GM12878 (cell line): ENCODE measurements around the gene PRR15L. TPM values are rescaled to one million over a fixed set of nuclear protein-coding genes. Genes with fewer than 3 reads are reported as not detected.

ENCODE experiments used
- ATAC-seq: fragments of 200-7000 bp; cut with Tn5 transposase; 3 replicates; pipeline ENCODE4 v1.9.1; 2020; ENCODE audit warnings: mild to moderate bottlenecking, moderate library complexity
- BruUV-seq: library from RNA; stranded (reverse); fragments of 400-500 nt; replicated peaks from 2 replicates; lab custom pipeline; 2021; lab: Mats Ljungman, UMichigan
- CTCF ChIA-PET: fragments of 300-600 bp; sonication (Branson Sonifier 250); formaldehyde crosslinking; extraction: SDS; loops from one replicate; lab custom pipeline; 2021; ENCODE audit warnings: inconsistent platforms; lab: Yijun Ruan, JAX
- POLR2A ChIA-PET: fragments of 350-600 bp; formaldehyde crosslinking; extraction: SDS; loops from one replicate; lab custom pipeline; 2021; ENCODE audit warnings: inconsistent platforms; lab: Charles Lee
- RAD21 ChIA-PET: fragments of 300-600 bp; sonication (Branson Sonifier 250); formaldehyde crosslinking; loops from one replicate; lab custom pipeline; 2023; ENCODE audit warnings: antibody characterized with exemption; ENCODE audit not compliant: unreplicated experiment; lab: Charles Lee
- SMC1A ChIA-PET: fragments of 300-600 bp; sonication (Branson Sonifier 250); formaldehyde crosslinking; loops from one replicate; lab custom pipeline; 2023; ENCODE audit not compliant: unreplicated experiment, uncharacterized antibody; lab: Charles Lee
- DNase-seq: peaks from one replicate; pipeline ENCODE4 v3.0.0-alpha.2; 2011; ENCODE audit warnings: low read depth, low spot score
- FAIRE-seq: peaks from 3 replicates; lab custom pipeline; 2011; peaks lifted over from hg19 to GRCh38; lab: Jason Lieb, UNC
- H2AFZ ChIP-seq: 2 replicates; pipeline ENCODE4 v1.6.0; 2011; ENCODE audit warnings: low read depth, low read length, control low read depth; ENCODE audit not compliant: control insufficient read depth
- H3K27ac ChIP-seq: 2 replicates; pipeline ENCODE4 v1.5.1; 2011; ENCODE audit warnings: control low read depth; ENCODE audit not compliant: control insufficient read depth, insufficient read depth
- H3K27me3 ChIP-seq, 2 experiments: replicated peaks in 1 of 2; 2 replicates each; pipeline versions ENCODE4 v1.6.0 to v1.6.1; 2011; ENCODE audit warnings: low read length in 1 of 2; ENCODE audit not compliant: control insufficient read depth in 2 of 2, insufficient read depth in 2 of 2
- H3K36me3 ChIP-seq, 2 experiments: 2 replicates each; pipeline ENCODE4 v1.5.1; 2011; ENCODE audit warnings: low read length in 1 of 2; ENCODE audit not compliant: control insufficient read depth in 2 of 2, insufficient read depth in 2 of 2
- H3K4me1 ChIP-seq: 2 replicates; pipeline ENCODE4 v1.6.1; 2011; ENCODE audit warnings: mild to moderate bottlenecking, low read length, moderate library complexity, mixed read lengths; ENCODE audit not compliant: control insufficient read depth, insufficient read depth
- H3K4me2 ChIP-seq: 2 replicates; pipeline ENCODE4 v1.6.0; 2011; ENCODE audit warnings: control low read depth; ENCODE audit not compliant: control insufficient read depth, insufficient read depth
- H3K4me3 ChIP-seq: fragments of 200-600 bp; sonication (generic); 2 replicates; pipeline ENCODE4 v1.5.1; 2016
- H3K79me2 ChIP-seq: 2 replicates; pipeline ENCODE4 v1.6.0; 2011; ENCODE audit warnings: low read length; ENCODE audit not compliant: control insufficient read depth, insufficient read depth
- H3K9ac ChIP-seq: 2 replicates; pipeline ENCODE4 v1.8.0; 2011; ENCODE audit warnings: low read length, control low read depth, mixed read lengths; ENCODE audit not compliant: control insufficient read depth, insufficient read depth
- H3K9me3 ChIP-seq: replicated peaks from 3 replicates; pipeline ENCODE4 v1.5.1; 2011; ENCODE audit warnings: mild to moderate bottlenecking, low read length; ENCODE audit not compliant: control insufficient read depth, insufficient read depth
- H4K20me1 ChIP-seq: 2 replicates; pipeline ENCODE4 v1.6.0; 2011; ENCODE audit not compliant: control insufficient read depth, insufficient read depth
- BHLHE40 ChIP-seq, 2 experiments: fragments of 450-650 bp in 1 of 2; IDR thresholded peaks; 2 replicates each; pipeline ENCODE4 v1.6.1; 2011 to 2017; ENCODE audit warnings: low read depth in 2 of 2, borderline replicate concordance in 1 of 2, improper control_type of control experiment in 1 of 2, low read length in 1 of 2, mild to moderate bottlenecking in 1 of 2
- BRCA1 ChIP-seq: IDR thresholded peaks from 2 replicates; pipeline ENCODE4 v1.6.1; 2011; ENCODE audit warnings: low read depth, low read length, improper control_type of control experiment
- ESRRA ChIP-seq: IDR thresholded peaks from 2 replicates; pipeline ENCODE4 v1.6.1; 2012; ENCODE audit warnings: mild to moderate bottlenecking, low read length, improper control_type of control experiment
- ETV6 ChIP-seq, 2 experiments: fragments of 450-650 bp in 1 of 2; IDR thresholded peaks in 1 of 2; conservative IDR thresholded peaks in 1 of 2; 2 replicates each; pipeline ENCODE4 v1.6.1; 2014; ENCODE audit warnings: antibody characterized with exemption in 1 of 2, borderline replicate concordance in 1 of 2, low read depth in 1 of 2, mild to moderate bottlenecking in 1 of 2, moderate library complexity in 1 of 2
- MYB ChIP-seq: fragments of 150-350 bp; IDR thresholded peaks from 2 replicates; pipeline ENCODE4 v1.6.1; 2014; ENCODE audit warnings: mild to moderate bottlenecking, low read depth, low read length, borderline replicate concordance
- RAD51 ChIP-seq: fragments of 450-650 bp; IDR thresholded peaks from 2 replicates; pipeline ENCODE4 v1.6.1; 2016; ENCODE audit warnings: moderate library complexity, mild to moderate bottlenecking, inconsistent platforms
- RFX5 ChIP-seq: IDR thresholded peaks from 2 replicates; pipeline ENCODE4 v1.6.1; 2011; ENCODE audit warnings: low read depth, low read length, improper control_type of control experiment
- USF2 ChIP-seq: IDR thresholded peaks from 2 replicates; pipeline ENCODE4 v1.6.1; 2011; ENCODE audit warnings: low read depth, low read length, improper control_type of control experiment, borderline replicate concordance
- YY1 ChIP-seq: IDR thresholded peaks from 2 replicates; pipeline ENCODE4 v1.6.1; 2011; ENCODE audit warnings: low read depth, mild to moderate bottlenecking, low read length
- WGBS: methylation state at CpG from one replicate; pipeline ENCODE4 v1.1.6; 2016; ENCODE audit warnings: low lambda C conversion rate; ENCODE audit not compliant: insufficient replicate concordance, insufficient coverage; ENCODE audit errors: missing lambda C conversion rate; 5-methylcytosine and 5-hydroxymethylcytosine counted together
- in situ Hi-C: fragments of 300-500 bp; cut with MboI; formaldehyde crosslinking; loops from 9 replicates; pipeline ENCODE4 v1.14.3; 2018; ENCODE audit warnings: mixed read lengths
- intact Hi-C: fragments of 100-400 bp; cut with micrococcal nuclease; formaldehyde crosslinking; loops from one replicate; pipeline ENCODE4 v1.14.2; 2022; ENCODE audit not compliant: unreplicated experiment
- polyA plus RNA-seq, 11 experiments: library from polyadenylated mRNA; depleted of rRNA in 4 of 11; unstranded in 6 of 11; stranded (reverse) in 5 of 11; fragments of >200 nt; fragmentation: Nextera tagmentation in 4 of 11; fragmentation: Illumina TruSeq in 1 of 11; extraction: Ambion mirVana in 4 of 11; extraction: Trizol in 1 of 11; gene quantifications; 1 replicate in 1 of 11; 2 replicates in 10 of 11; pipeline versions ENCODE4 v1.2.1 to v1.2.3, GENCODE V29; 2011 to 2016; ENCODE audit warnings: inconsistent platforms in 2 of 11, missing spikeins in 2 of 11, low read depth in 1 of 11
- total RNA-seq, 4 experiments: library from RNA; depleted of rRNA in 3 of 4; stranded (reverse); fragments of >200 nt in 3 of 4; fragmentation: Illumina TruSeq in 1 of 4; extraction: Trizol in 1 of 4; gene quantifications; 2 replicates each; pipeline versions ENCODE4 v1.2.1 to v1.2.3, GENCODE V29; 2013 to 2021
- TF ChIP-seq, protein P1 (sequence below): IDR thresholded peaks from 2 replicates; pipeline ENCODE4 v1.6.1; 2011; ENCODE audit warnings: borderline replicate concordance, low read depth, mild to moderate bottlenecking, moderate library complexity, mixed read lengths, low read length; ENCODE audit not compliant: insufficient read depth; ENCODE audit errors: extremely low read length

PRR15L gene
- total and polyA plus RNA-seq, 10 of the 15 experiments (the other 5 are each of a cell fraction or from before 2014, with no cell fraction given): 0.11 to 0.18 TPM; not detected in 8

GRCh38 chr17:47945080-47945479 lies 12.6 kb downstream of the PRR15L start:
- in situ Hi-C loops (no loop called here), intact Hi-C loops (no loop called here)
- POLR2A ChIA-PET: interaction anchor here (1.3 kb wide), 1 partner anchor 27 kb away, joined by 5 read pairs; no protein-coding TSS in a partner anchor
- ATAC-seq (no peak), DNase-seq (no peak), FAIRE-seq (no peak)
- no TSS peak for BruUV-seq
- Histone ChIP-seq H3K4me3 (no peak overlapping the region), H3K79me2 (peaks cover 24% of the 10 kb centered on the region), H3K4me2 (peak overlapping the region; percentile 34; the same call in 1 of the 2 replicates), H2AFZ (no peak overlapping the region), H3K36me3 (peaks cover 3 to 8% of the 10 kb centered on the region in 2 experiments), H3K4me1 (peaks cover 46% of the 10 kb centered on the region), H3K27me3 (no peaks in the 10 kb centered on the region), H3K27ac (peak overlapping the region; percentile 48; the same call in 1 of the 2 replicates), H3K9ac (no peak overlapping the region), H4K20me1 (no peaks in the 10 kb centered on the region), H3K9me3 (no peaks in the 10 kb centered on the region)
- CTCF ChIA-PET: interaction anchor here (1.2 to 18.1 kb wide), 5 partner anchors 13 to 104 kb away, joined by 3 to 463 read pairs (median 105); partner anchors contain the start of genes CDK5RAP3, PRR15L and SCRN2
- RAD21 ChIA-PET: interaction anchor here (7.6 kb wide), 1 partner anchor 26 kb away, joined by 123 read pairs; the partner anchor contains the start of gene CDK5RAP3
- SMC1A ChIA-PET: interaction anchor here (0.5 to 3.7 kb wide), 5 partner anchors 25 to 635 kb away, joined by 3 to 11 read pairs (median 3); partner anchors contain the start of gene CDK5RAP3
- WGBS: 67% methylated on average over 8 of the region's 8 CpGs
- TF ChIP-seq YY1: no peak
- no peak for TF ChIP-seq ETV6 (conservative IDR thresholded peaks at IDR 0.05 in 1 of 2, IDR thresholded peaks at IDR 0.05 in 1 of 2; ENCODE audit: borderline replicate concordance in 1 of 2, low read depth in 1 of 2)
- peak; percentile 37; the same call in 1 of the 2 replicates for TF ChIP-seq RAD51
- TF ChIP-seq MYB: no peak
- TF ChIP-seq ESRRA: no peak
- TF ChIP-seq, protein P1, sequence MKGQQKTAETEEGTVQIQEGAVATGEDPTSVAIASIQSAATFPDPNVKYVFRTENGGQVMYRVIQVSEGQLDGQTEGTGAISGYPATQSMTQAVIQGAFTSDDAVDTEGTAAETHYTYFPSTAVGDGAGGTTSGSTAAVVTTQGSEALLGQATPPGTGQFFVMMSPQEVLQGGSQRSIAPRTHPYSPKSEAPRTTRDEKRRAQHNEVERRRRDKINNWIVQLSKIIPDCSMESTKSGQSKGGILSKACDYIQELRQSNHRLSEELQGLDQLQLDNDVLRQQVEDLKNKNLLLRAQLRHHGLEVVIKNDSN: peak; percentile 55
- TF ChIP-seq BHLHE40 (IDR thresholded peaks at IDR 0.05; ENCODE audit: borderline replicate concordance in 1 of 2, low read depth in 2 of 2, low read length in 1 of 2): peak; percentile 59 to 73
- TF ChIP-seq RFX5: no peak
- no peak for TF ChIP-seq BRCA1
- peak; percentile 9; the same call in 1 of the 2 replicates for TF ChIP-seq USF2
